Thymus (tissue), 11 donors: Measurements from ENCODE around the gene KLF9. TPM values are rescaled to one million over a fixed set of nuclear protein-coding genes. Genes with fewer than 3 reads are reported as not detected.

ENCODE experiments used
- DNase-seq, 9 donors: peaks; one replicate each; pipeline ENCODE4 v3.0.0-alpha.2; 2013; ENCODE audit warnings: low spot score in 9 of 9, low read depth in 6 of 9, missing footprints in 1 of 9
- H3K27ac ChIP-seq, 2 donors: one replicate each; pipeline ENCODE4 v1.5.1; 2013; ENCODE audit warnings: control low read depth in 1 of 2, low read depth in 1 of 2, low read length in 1 of 2, mild to moderate bottlenecking in 1 of 2, moderate library complexity in 1 of 2
- H3K27me3 ChIP-seq, 2 donors: one replicate each; pipeline ENCODE4 v1.5.1; 2013; ENCODE audit warnings: low read length in 1 of 2; ENCODE audit not compliant: control insufficient read depth in 2 of 2, insufficient read depth in 1 of 2
- H3K36me3 ChIP-seq, 2 donors: one replicate each; pipeline ENCODE4 v1.5.1; 2013; ENCODE audit warnings: low read length in 1 of 2, mild to moderate bottlenecking in 1 of 2, moderate library complexity in 1 of 2; ENCODE audit not compliant: control insufficient read depth in 2 of 2, insufficient read depth in 2 of 2
- H3K4me1 ChIP-seq, 2 donors: one replicate each; pipeline ENCODE4 v1.5.1; 2013; ENCODE audit warnings: low read length in 2 of 2; ENCODE audit not compliant: control insufficient read depth in 2 of 2, insufficient read depth in 2 of 2
- H3K4me3 ChIP-seq, 2 donors: one replicate each; pipeline ENCODE4 v1.5.1; 2013; ENCODE audit warnings: low read length in 2 of 2, control low read depth in 1 of 2, mild to moderate bottlenecking in 1 of 2
- H3K9me3 ChIP-seq, 2 donors: one replicate each; pipeline ENCODE4 v1.5.1; 2013; ENCODE audit warnings: low read length in 1 of 2, mild to moderate bottlenecking in 1 of 2; ENCODE audit not compliant: control insufficient read depth in 2 of 2, insufficient read depth in 1 of 2
- WGBS: extraction: QIAGEN DNeasy Blood & Tissue Kit; methylation state at CpG from one replicate; pipeline ENCODE4 v1.1.7; 2013; 5-methylcytosine and 5-hydroxymethylcytosine counted together
- polyA plus RNA-seq: library from polyadenylated mRNA; stranded (reverse); fragments of 200-250 nt; gene quantifications from one replicate; pipeline ENCODE4 v1.2.3, GENCODE V29; 2013
- total RNA-seq: library from RNA; stranded (reverse); fragments of 120-200 nt; gene quantifications from one replicate; pipeline ENCODE4 v1.2.4, GENCODE V29; 2013
- donor health status: healthy.

The KLF9 gene
- total and polyA plus RNA-seq, 2 donors = 1.3 to 35.3 TPM

- no peak overlapping the region for H3K27ac ChIP-seq
- 66% methylated on average over 2 of the region's 2 CpGs for WGBS
- H3K4me3 ChIP-seq = no peak overlapping the region
- DNase-seq = no peak
- H3K27me3 ChIP-seq = peaks cover 23 to 50% of the 10 kb centered on the region in 2 donors
- H3K36me3 ChIP-seq = no peaks in the 10 kb centered on the region
- H3K4me1 ChIP-seq = peaks cover 9 to 14% of the 10 kb centered on the region in 2 donors
- no peaks in the 10 kb centered on the region for H3K9me3 ChIP-seq
These were observed 4.7 kb downstream of the KLF9 start for GRCh38 chr9:70409800-70410199.

DNA sequence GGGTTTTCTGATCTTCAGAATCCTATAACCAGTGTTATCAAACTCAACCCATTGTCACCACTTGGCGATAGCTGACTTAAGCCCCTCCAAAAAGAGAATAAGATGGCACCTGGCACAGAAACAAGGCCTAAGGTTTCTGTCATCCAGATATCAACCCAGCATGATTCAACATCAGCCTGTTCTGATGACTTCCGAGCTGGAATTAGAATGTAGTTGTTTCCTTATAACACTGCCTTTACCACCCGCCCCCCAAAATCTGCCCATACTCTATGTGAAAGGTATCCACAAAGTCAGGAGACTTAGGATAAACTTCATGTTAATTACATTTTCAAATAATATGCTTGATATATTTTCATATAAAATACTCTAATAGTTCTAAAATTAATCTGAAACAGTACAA is 5.2 kb downstream of the KLF9 start:
- H3K27me3 ChIP-seq = peaks cover 20 to 45% of the 10 kb centered on the region in 2 donors
- peaks cover 9 to 14% of the 10 kb centered on the region in 2 donors for H3K4me1 ChIP-seq
- no peak overlapping the region for H3K4me3 ChIP-seq
- WGBS = over 99% methylated on average over 3 of the region's 3 CpGs
- no peaks in the 10 kb centered on the region for H3K36me3 ChIP-seq
- H3K9me3 ChIP-seq = no peaks in the 10 kb centered on the region
- H3K27ac ChIP-seq = no peak overlapping the region
- DNase-seq = no peak

GRCh38 chr9:70408393-70409040 is 5.9 kb downstream of the KLF9 start:
- H3K36me3 ChIP-seq = no peaks in the 10 kb centered on the region
- 98% methylated on average over 5 of the region's 5 CpGs for WGBS
- peaks cover 20 to 37% of the 10 kb centered on the region in 2 donors for H3K27me3 ChIP-seq
- no peak overlapping the region for H3K27ac ChIP-seq
- H3K4me1 ChIP-seq = peaks cover 7 to 9% of the 10 kb centered on the region in 2 donors
- H3K4me3 ChIP-seq = no peak overlapping the region
- DNase-seq = no peak
- H3K9me3 ChIP-seq = no peaks in the 10 kb centered on the region

DNA sequence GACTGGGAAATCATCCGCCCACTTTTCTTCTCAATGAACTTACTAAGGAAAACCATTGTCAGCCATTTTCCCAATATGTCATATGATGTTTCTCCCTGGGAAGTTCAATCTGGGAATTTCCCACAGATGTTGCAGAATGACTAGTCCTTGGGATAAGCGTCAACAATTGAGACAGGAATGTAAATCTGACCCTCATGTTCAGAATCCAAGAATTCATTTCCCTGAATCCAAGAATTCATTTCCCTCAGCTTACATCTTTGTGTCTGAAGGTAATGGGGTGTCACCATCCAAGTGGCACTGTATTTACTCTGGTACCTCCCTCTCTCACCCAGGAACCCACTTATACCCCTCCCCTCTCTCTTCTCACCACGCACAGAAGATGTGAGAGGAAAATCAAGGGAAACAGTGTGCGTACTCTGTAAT is 7.4 kb downstream of the KLF9 start:
- no peaks in the 10 kb centered on the region for H3K36me3 ChIP-seq
- DNase-seq = no peak

DNA sequence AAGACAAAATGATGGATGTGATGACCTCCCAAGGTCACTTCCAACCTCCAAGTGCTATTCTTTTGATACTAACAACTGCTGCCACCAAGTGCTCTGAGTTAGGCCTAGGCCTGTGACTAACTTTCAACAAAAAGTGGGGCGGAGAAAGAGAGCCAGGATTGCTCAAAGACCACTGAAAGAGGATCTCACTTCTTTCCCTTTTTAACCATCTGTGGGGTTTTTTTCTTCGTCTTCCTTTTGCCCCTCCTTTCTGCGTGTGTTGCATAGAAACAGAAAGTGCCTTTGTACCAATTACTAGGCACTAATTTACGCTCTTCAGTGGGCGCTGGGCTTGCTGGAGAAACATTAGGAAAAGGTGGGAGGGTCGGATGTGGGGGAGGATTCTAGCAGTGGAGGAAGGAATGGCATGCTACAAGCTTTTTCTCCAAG is 8.0 kb downstream of the KLF9 start:
- no peak overlapping the region for H3K4me3 ChIP-seq
- H3K27ac ChIP-seq = peak overlapping the region in 1 of 2 donors; percentile 73

More for the DNA sequence above, 7.4 kb downstream of the KLF9 start:
- Histone ChIP-seq H3K4me1 (peaks cover 0 to 9% of the 10 kb centered on the region in 2 donors), H3K27ac (no peak overlapping the region), H3K4me3 (no peak overlapping the region), H3K9me3 (no peaks in the 10 kb centered on the region), H3K27me3 (peaks cover 8 to 23% of the 10 kb centered on the region in 2 donors)
- WGBS = 90% methylated on average over 4 of the region's 4 CpGs

DNA sequence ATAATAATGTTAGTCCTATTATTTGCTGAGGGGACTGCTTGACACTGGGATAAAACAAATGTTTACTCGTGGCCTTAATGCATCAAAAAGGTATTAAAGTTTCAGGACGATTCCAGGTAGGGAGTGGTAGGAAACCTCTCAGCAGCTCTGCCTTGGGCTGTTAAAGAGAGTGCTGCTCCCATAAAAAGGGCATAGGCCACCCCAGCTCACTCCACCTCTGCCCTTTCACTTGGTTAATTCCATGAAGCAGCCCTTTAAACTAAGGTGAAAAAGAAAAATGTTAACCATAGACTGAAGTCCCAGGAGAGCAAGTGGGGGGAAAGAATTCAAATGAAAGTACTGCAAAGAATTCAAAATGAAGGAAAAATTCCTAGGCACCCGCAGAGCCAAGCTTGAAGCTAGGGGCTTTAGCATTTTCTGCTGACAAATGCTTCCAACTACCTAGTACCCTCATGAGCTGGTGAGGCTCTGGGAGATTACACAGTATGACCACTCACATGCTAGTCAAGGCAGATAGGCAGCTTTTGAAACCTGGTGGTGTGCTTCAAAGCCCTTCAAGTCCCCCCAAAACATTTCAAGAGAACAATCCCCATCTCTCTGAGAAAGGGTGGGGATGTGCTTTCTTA is 8.5 kb downstream of the KLF9 start:
- Histone ChIP-seq H3K27me3 (peaks cover 0 to 11% of the 10 kb centered on the region in 2 donors), H3K9me3 (no peaks in the 10 kb centered on the region), H3K27ac (peak overlapping the region in 1 of 2 donors; percentile 73), H3K4me3 (no peak overlapping the region), H3K36me3 (no peaks in the 10 kb centered on the region), H3K4me1 (peaks cover 0 to 9% of the 10 kb centered on the region in 2 donors)
- 98% methylated on average over 3 of the region's 3 CpGs for WGBS
- DNase-seq = no peak

More for the DNA sequence above, 8.0 kb downstream of the KLF9 start:
- whole genome bisulfite sequencing = 24% methylated on average over 6 of the region's 6 CpGs
- H3K36me3 ChIP-seq = no peaks in the 10 kb centered on the region
- no peak for DNase-seq
- H3K4me1 ChIP-seq = peaks cover 0 to 9% of the 10 kb centered on the region in 2 donors
- H3K9me3 ChIP-seq = no peaks in the 10 kb centered on the region
- peaks cover 2 to 17% of the 10 kb centered on the region in 2 donors for H3K27me3 ChIP-seq

DNA sequence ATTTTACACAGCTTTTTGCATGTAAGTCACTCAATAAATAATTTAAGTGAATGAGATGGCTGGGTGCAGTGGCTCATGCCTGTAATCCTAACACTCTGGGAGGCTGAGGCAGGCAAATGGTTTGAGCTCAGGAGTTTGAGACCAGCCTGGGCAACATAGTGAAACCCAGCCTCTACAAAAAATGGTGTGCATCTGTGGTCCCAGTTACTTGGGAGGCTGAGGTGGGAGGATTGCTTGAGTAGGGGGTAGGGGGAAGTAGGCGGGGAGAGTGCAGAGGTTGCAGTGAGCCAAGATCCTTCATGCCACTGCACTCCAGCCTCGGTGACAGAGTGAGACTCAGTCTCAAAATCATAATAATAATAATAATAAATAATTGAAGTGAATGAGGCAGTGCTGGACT is 10.2 kb downstream of the KLF9 start:
- H3K9me3 ChIP-seq = no peaks in the 10 kb centered on the region
- no peak overlapping the region for H3K4me3 ChIP-seq
- H3K27ac ChIP-seq = no peak overlapping the region
- no peak for DNase-seq
- peaks cover 0 to 5% of the 10 kb centered on the region in 2 donors for H3K4me1 ChIP-seq
- no peaks in the 10 kb centered on the region for H3K36me3 ChIP-seq
- 97% methylated on average over 2 of the region's 2 CpGs for WGBS
- no peaks in the 10 kb centered on the region for H3K27me3 ChIP-seq

GRCh38 chr9:70403618-70404025 is 10.8 kb downstream of the KLF9 start:
- Histone ChIP-seq H3K4me3 (no peak overlapping the region), H3K27me3 (no peaks in the 10 kb centered on the region), H3K27ac (no peak overlapping the region), H3K36me3 (no peaks in the 10 kb centered on the region), H3K9me3 (no peaks in the 10 kb centered on the region), H3K4me1 (peaks cover 0 to 5% of the 10 kb centered on the region in 2 donors)
- no peak for DNase-seq
- WGBS = 97% methylated on average over 4 of the region's 4 CpGs

GRCh38 chr9:70403166-70403565 is 11.3 kb downstream of the KLF9 start:
- Histone ChIP-seq H3K9me3 (no peaks in the 10 kb centered on the region), H3K27me3 (no peaks in the 10 kb centered on the region), H3K27ac (no peak overlapping the region), H3K4me1 (peaks cover 0 to 5% of the 10 kb centered on the region in 2 donors), H3K36me3 (no peaks in the 10 kb centered on the region), H3K4me3 (no peak overlapping the region)
- 95% methylated on average over 2 of the region's 2 CpGs for WGBS
- no peak for DNase-seq
